PC-9 (cell line): Measurements from ENCODE around the gene CST8. TPM values are rescaled to one million over a fixed set of nuclear protein-coding genes. Genes with fewer than 3 reads are reported as not detected.

Experiments
- BruUV-seq: library from RNA; stranded (reverse); fragments of 400-500 nt; replicated peaks from 2 replicates; lab custom pipeline; 2021; lab: Mats Ljungman, UMichigan
- CTCF ChIA-PET: fragments of 300-600 bp; sonication (Branson Sonifier 250); formaldehyde crosslinking; loops from one replicate; lab custom pipeline; 2022; ENCODE audit warnings: antibody characterized with exemption; lab: Charles Lee
- POLR2A ChIA-PET: fragments of 300-600 bp; sonication (Branson Sonifier 250); formaldehyde crosslinking; loops from one replicate; lab custom pipeline; 2022; ENCODE audit warnings: antibody characterized with exemption; ENCODE audit not compliant: unreplicated experiment; lab: Charles Lee
- DNase-seq, 2 experiments: peaks; one replicate each; pipeline versions ENCODE4 v3.0.0 to v3.0.0-alpha.2; 2015 to 2022; ENCODE audit warnings: mixed read lengths in 1 of 2
- H2AFZ ChIP-seq: fragments of 200-600 bp; sonication (generic); 2 replicates; pipeline ENCODE4 v1.8.1; 2017; ENCODE audit warnings: antibody characterized with exemption
- H3F3A ChIP-seq: fragments of 200-600 bp; sonication (generic); 2 replicates; pipeline ENCODE4 v1.8.1; 2017; ENCODE audit warnings: antibody characterized with exemption, mild to moderate bottlenecking, low read depth; ENCODE audit not compliant: insufficient read depth
- H3K27ac ChIP-seq: fragments of 200-600 bp; sonication (generic); 2 replicates; pipeline ENCODE4 v1.6.1; 2016; ENCODE audit warnings: mixed run types
- H3K27me3 ChIP-seq: fragments of 200-600 bp; sonication (generic); 2 replicates; pipeline ENCODE4 v1.6.1; 2016; ENCODE audit warnings: low read depth, mixed run types; ENCODE audit not compliant: insufficient read depth
- H3K36me3 ChIP-seq: fragments of 200-600 bp; sonication (generic); 2 replicates; pipeline ENCODE4 v1.6.1; 2016; ENCODE audit warnings: low read depth, mixed run types
- H3K4me1 ChIP-seq: fragments of 200-600 bp; sonication (generic); replicated peaks from 2 replicates; pipeline ENCODE4 v1.6.1; 2016; ENCODE audit warnings: mixed run types; ENCODE audit not compliant: insufficient read depth
- H3K4me2 ChIP-seq: fragments of 200-600 bp; sonication (generic); 2 replicates; pipeline ENCODE4 v1.6.1; 2017; ENCODE audit warnings: mixed run types
- H3K4me3 ChIP-seq: fragments of 200-600 bp; sonication (generic); 2 replicates; pipeline ENCODE4 v1.6.1; 2016; ENCODE audit warnings: mixed run types
- H3K79me2 ChIP-seq: fragments of 200-600 bp; sonication (generic); 2 replicates; pipeline ENCODE4 v1.6.1; 2017; ENCODE audit warnings: low read depth, mixed run types
- H3K9me2 ChIP-seq: fragments of 200-600 bp; sonication (generic); 2 replicates; pipeline ENCODE4 v1.8.1; 2017; ENCODE audit warnings: mild to moderate bottlenecking; ENCODE audit not compliant: insufficient read depth
- H3K9me3 ChIP-seq: fragments of 200-600 bp; sonication (generic); 2 replicates; pipeline ENCODE4 v1.8.1; 2016; ENCODE audit warnings: low read depth; ENCODE audit not compliant: insufficient read depth
- H4K20me1 ChIP-seq: fragments of 200-600 bp; sonication (generic); 2 replicates; pipeline ENCODE4 v1.8.1; 2017; ENCODE audit not compliant: insufficient read depth
- EZH2 ChIP-seq: fragments of 200-600 bp; sonication (generic); IDR thresholded peaks from 2 replicates; pipeline ENCODE4 v1.8.0; 2017; ENCODE audit warnings: antibody characterized with exemption, low read depth
- intact Hi-C: fragments of 100-400 bp; cut with micrococcal nuclease; formaldehyde crosslinking; loops from one replicate; pipeline ENCODE4 v1.10.0; 2022; ENCODE audit not compliant: unreplicated experiment
- total RNA-seq: library from RNA; stranded (reverse); gene quantifications from 2 replicates; pipeline ENCODE4 v1.2.3, GENCODE V29; 2021
- TF ChIP-seq, protein P1 (sequence below): fragments of 200-600 bp; sonication (generic); conservative IDR thresholded peaks from 2 replicates; pipeline ENCODE4 v1.6.1; 2017; ENCODE audit warnings: mixed run types, antibody characterized with exemption, mild to moderate bottlenecking, moderate library complexity

The CST8 gene
- total RNA-seq, 1 experiment from 2014 or later, result not detected

DNA sequence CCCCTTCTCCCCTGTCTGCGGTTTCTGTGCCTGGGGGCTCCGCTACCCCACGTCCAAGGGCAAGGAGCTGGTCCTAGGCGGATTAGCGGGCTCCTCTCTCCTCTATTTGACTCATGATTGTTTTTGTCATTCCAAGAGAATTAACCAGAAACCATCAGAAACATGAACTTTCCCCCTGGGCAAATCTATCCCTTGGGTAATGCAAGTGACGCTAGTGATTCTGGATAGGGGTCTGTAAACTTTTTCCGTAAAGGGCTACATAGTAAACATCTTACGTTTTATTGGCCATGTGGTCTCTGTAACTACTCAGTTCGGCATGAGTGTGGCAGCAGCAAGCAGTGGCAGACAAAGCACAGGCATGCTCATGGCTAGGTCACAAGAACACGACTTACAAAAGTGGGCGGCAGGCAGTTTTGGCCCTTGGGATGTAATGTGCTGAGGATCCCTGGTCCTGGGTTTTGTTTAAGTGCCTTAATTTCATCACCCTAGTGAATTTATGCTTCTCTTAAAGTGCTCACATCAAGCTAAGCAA is 38.9 kb upstream of the CST8 start:
- no peaks in the 10 kb centered on the region for H4K20me1 ChIP-seq
- H3K4me3 ChIP-seq, result no peak overlapping the region
- intact Hi-C loops, result no loop called here
- POLR2A ChIA-PET, result no interaction called here
- H3K4me2 ChIP-seq, result no peak overlapping the region
- H3K27ac ChIP-seq, result no peak overlapping the region
- no peaks in the 10 kb centered on the region for H3K36me3 ChIP-seq
- H3K27me3 ChIP-seq, result peaks cover 4% of the 10 kb centered on the region; the same call in 1 of the 2 replicates
- CTCF ChIA-PET, result no interaction called here
- no TSS peak for BruUV-seq
- H3F3A ChIP-seq, result no peaks in the 10 kb centered on the region
- TF ChIP-seq, protein P1, sequence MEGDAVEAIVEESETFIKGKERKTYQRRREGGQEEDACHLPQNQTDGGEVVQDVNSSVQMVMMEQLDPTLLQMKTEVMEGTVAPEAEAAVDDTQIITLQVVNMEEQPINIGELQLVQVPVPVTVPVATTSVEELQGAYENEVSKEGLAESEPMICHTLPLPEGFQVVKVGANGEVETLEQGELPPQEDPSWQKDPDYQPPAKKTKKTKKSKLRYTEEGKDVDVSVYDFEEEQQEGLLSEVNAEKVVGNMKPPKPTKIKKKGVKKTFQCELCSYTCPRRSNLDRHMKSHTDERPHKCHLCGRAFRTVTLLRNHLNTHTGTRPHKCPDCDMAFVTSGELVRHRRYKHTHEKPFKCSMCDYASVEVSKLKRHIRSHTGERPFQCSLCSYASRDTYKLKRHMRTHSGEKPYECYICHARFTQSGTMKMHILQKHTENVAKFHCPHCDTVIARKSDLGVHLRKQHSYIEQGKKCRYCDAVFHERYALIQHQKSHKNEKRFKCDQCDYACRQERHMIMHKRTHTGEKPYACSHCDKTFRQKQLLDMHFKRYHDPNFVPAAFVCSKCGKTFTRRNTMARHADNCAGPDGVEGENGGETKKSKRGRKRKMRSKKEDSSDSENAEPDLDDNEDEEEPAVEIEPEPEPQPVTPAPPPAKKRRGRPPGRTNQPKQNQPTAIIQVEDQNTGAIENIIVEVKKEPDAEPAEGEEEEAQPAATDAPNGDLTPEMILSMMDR, result no peak
- no peak for TF ChIP-seq EZH2
- H3K9me2 ChIP-seq, result no peaks in the 10 kb centered on the region
- H3K79me2 ChIP-seq, result no peaks in the 10 kb centered on the region
- no peak overlapping the region for H2AFZ ChIP-seq
- DNase-seq, result no peak
- no peaks in the 10 kb centered on the region for H3K9me3 ChIP-seq
- H3K4me1 ChIP-seq, result no peaks in the 10 kb centered on the region

- Histone ChIP-seq H3K9me3 (no peaks in the 10 kb centered on the region), H4K20me1 (no peaks in the 10 kb centered on the region), H3K4me1 (no peaks in the 10 kb centered on the region), H3K79me2 (no peaks in the 10 kb centered on the region), H3K4me3 (no peak within 1 kb of the TSS), H3K36me3 (no peaks in the 10 kb centered on the region), H3K27ac (no peak within 1 kb of the TSS), H3F3A (no peaks in the 10 kb centered on the region), H3K27me3 (peaks cover 4% of the 10 kb centered on the region; the same call in 1 of the 2 replicates), H2AFZ (no peak within 1 kb of the TSS), H3K4me2 (no peak within 1 kb of the TSS), H3K9me2 (no peaks in the 10 kb centered on the region)
- no peak for TF ChIP-seq EZH2
- TF ChIP-seq, protein P1, result no peak
- no TSS peak for BruUV-seq
- no peak for DNase-seq
- POLR2A ChIA-PET, result interaction anchor here (0.6 kb wide), 1 partner anchor 95 kb away, joined by 4 read pairs; no protein-coding TSS in a partner anchor
- intact Hi-C loops, result no loop called here
- CTCF ChIA-PET, result no interaction called here
Observed at GRCh38 chr20:23452776-23453175, 38.1 kb upstream of the CST8 start, which contains the start of gene CST11. Gene CST11, minus strand, starts transcription at chr20:23452876. Its CDS starts 65 bp downstream, at chr20:23452811.

DNA sequence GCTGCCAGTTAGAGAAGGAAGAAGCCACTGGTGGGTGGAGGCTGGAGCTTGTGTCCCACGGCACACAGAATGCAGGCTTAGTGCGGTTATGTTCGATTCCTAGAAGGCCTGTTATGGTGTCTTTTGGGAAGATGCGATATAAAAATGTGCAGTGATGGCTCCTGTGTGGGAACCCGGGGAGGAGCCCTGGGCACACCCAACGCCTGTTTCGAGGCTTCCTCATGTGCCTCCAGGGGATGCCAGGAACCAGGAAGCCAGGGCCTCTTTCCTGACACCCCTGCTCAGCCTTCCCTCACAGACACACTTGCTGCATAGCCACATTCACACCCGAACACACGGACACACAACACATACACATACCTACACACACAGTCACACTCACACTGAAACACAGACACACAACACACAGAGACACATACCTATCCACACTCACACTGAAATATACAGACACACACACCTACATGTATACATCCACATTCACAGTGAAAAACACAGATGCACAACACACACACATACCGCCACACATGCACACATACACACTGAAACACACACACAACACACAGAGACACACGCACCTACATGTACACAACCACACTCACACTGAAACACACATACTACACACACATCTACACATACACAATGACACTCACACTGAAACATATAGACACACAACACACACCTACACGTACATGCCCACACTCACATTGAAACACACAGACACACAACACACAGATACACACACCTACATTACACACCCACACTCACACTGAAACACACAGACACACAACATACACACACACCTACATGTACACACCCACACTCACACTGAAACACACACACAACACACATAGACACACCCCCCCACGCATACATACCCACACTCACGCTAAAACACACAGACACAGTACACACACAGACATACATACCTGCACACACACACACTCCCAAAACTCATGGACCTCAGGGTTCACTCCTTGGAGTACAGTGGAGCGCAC is 37.1 kb upstream of the CST8 start:
- Histone ChIP-seq H3K9me2 (no peaks in the 10 kb centered on the region), H3K9me3 (no peaks in the 10 kb centered on the region), H3F3A (no peaks in the 10 kb centered on the region), H3K4me1 (no peaks in the 10 kb centered on the region), H3K27me3 (peaks cover 11% of the 10 kb centered on the region; the same call in 1 of the 2 replicates), H3K4me3 (no peak overlapping the region), H3K36me3 (no peaks in the 10 kb centered on the region), H3K27ac (no peak overlapping the region), H4K20me1 (no peaks in the 10 kb centered on the region), H3K79me2 (no peaks in the 10 kb centered on the region), H2AFZ (no peak overlapping the region), H3K4me2 (no peak overlapping the region)
- ChIA-PET CTCF (no interaction called here), POLR2A (no interaction called here)
- intact Hi-C loops, result no loop called here
- no peak for DNase-seq
- TF ChIP-seq EZH2, result no peak
- TF ChIP-seq, protein P1, result no peak
- BruUV-seq, result no TSS peak
